HepG2 (cell line): ENCODE data around the gene LIF. TPM values are rescaled to one million over a fixed set of nuclear protein-coding genes. Genes with fewer than 3 reads are reported as not detected.

ENCODE experiments used
- DNMT3B ChIP-seq: conservative IDR thresholded peaks from 2 replicates; pipeline ENCODE4 v1.6.1; 2016; ENCODE audit warnings: missing biosample characterization, control low read depth
- FOXP1 ChIP-seq, 2 experiments: fragments of 450-650 bp in 1 of 2; IDR thresholded peaks; 2 replicates each; pipeline ENCODE4 v1.6.1; 2017 to 2018; ENCODE audit warnings: antibody characterized with exemption in 1 of 2
- HBP1 ChIP-seq: IDR thresholded peaks from 2 replicates; pipeline ENCODE4 v1.6.1; 2016; ENCODE audit warnings: low read depth, control low read depth
- HMGXB3 ChIP-seq: sonication (generic); formaldehyde crosslinking; IDR thresholded peaks from 2 replicates; pipeline ENCODE4 v1.4.0; 2020; ENCODE audit warnings: missing genetic modification reagents, borderline replicate concordance
- HNRNPLL ChIP-seq: fragments of 200-400 bp; formaldehyde crosslinking; IDR thresholded peaks from 2 replicates; pipeline ENCODE4 v1.6.1; 2017; ENCODE audit warnings: mild to moderate bottlenecking, low read depth, low read length; ENCODE audit not compliant: poor library complexity, severe bottlenecking
- RBM39 ChIP-seq: fragments of 200-400 bp; formaldehyde crosslinking; IDR thresholded peaks from one replicate; pipeline ENCODE4 v1.6.1; 2018; ENCODE audit warnings: antibody characterized with exemption, mild to moderate bottlenecking, low read depth, low read length; ENCODE audit not compliant: poor library complexity, severe bottlenecking
- SRY ChIP-seq: sonication (generic); formaldehyde crosslinking; IDR thresholded peaks from 2 replicates; pipeline ENCODE4 v1.8.0; 2022; ENCODE audit warnings: mild to moderate bottlenecking, missing genetic modification reagents
- ZBTB21 ChIP-seq: sonication (generic); formaldehyde crosslinking; IDR thresholded peaks from 2 replicates; pipeline ENCODE4 v1.4.0; 2020; ENCODE audit warnings: missing genetic modification reagents
- ZNF441 ChIP-seq: sonication (generic); formaldehyde crosslinking; IDR thresholded peaks from 2 replicates; pipeline ENCODE4 v1.7.0; 2021; ENCODE audit warnings: missing genetic modification reagents, borderline replicate concordance
- ZNF468 ChIP-seq: sonication (generic); formaldehyde crosslinking; IDR thresholded peaks from 2 replicates; pipeline ENCODE4 v1.8.0; 2022; ENCODE audit warnings: mild to moderate bottlenecking, moderate library complexity, missing genetic modification reagents
- ZNF513 ChIP-seq: sonication (generic); formaldehyde crosslinking; conservative IDR thresholded peaks from 2 replicates; pipeline ENCODE4 v1.5.0; 2020; ENCODE audit warnings: missing genetic modification reagents
- ZNF607 ChIP-seq: sonication (generic); formaldehyde crosslinking; IDR thresholded peaks from 2 replicates; pipeline ENCODE4 v1.5.1; 2020; ENCODE audit warnings: missing genetic modification reagents, mild to moderate bottlenecking, borderline replicate concordance
- polyA plus RNA-seq, 8 experiments: library from polyadenylated mRNA; depleted of rRNA in 3 of 8; stranded (reverse) in 7 of 8; unstranded in 1 of 8; fragments of >200 nt; fragmentation: Illumina TruSeq in 4 of 8; extraction: Trizol in 4 of 8; gene quantifications; 2 replicates each; pipeline versions ENCODE4 v1.2.1 to v1.2.3, GENCODE V29; 2011 to 2016; ENCODE audit warnings: low read depth in 4 of 8, missing spikeins in 1 of 8, mixed read lengths in 1 of 8; ENCODE audit not compliant: insufficient read depth in 1 of 8
- total RNA-seq, 5 experiments: library from RNA; depleted of rRNA; stranded (reverse); fragments of >200 nt; fragmentation: Illumina TruSeq; extraction: Trizol; gene quantifications; 2 replicates each; pipeline ENCODE4 v1.2.3, GENCODE V29; 2016; ENCODE audit warnings: low read depth in 1 of 5
- TF ChIP-seq, protein P1 (sequence below): IDR thresholded peaks from 2 replicates; pipeline ENCODE4 v1.6.1; 2016
- TF ChIP-seq, protein P2 (sequence below): sonication (generic); formaldehyde crosslinking; IDR thresholded peaks from 2 replicates; pipeline ENCODE4 v1.5.1; 2020; ENCODE audit warnings: missing genetic modification reagents, mild to moderate bottlenecking, borderline replicate concordance
- TF ChIP-seq, protein P3 (sequence below): sonication (generic); formaldehyde crosslinking; conservative IDR thresholded peaks from 2 replicates; pipeline ENCODE4 v1.8.0; 2022; ENCODE audit warnings: missing genetic modification reagents

The LIF gene
- total and polyA plus RNA-seq, 2 of the 13 experiments (the other 11 are each of a cell fraction or from before 2014, with no cell fraction given), result 3.6 to 8.5 TPM

- TF ChIP-seq ZNF513 (CRISPR knock-in tag) (no peak), ZNF607 (CRISPR knock-in tag) (0 out of 2 replicates have a peak, but pooled peaks have one; percentile 59), ZBTB21 (CRISPR knock-in tag) (no peak), RBM39 (no peak), FOXP1 (IDR thresholded peaks at IDR 0.05) (no peak), FOXP1 (CRISPR knock-in tag; IDR thresholded peaks at IDR 0.05) (no peak), HBP1 (CRISPR knock-in tag) (no peak), DNMT3B (CRISPR knock-in tag) (peak; percentile 61; the same call in 1 of the 2 replicates), HMGXB3 (CRISPR knock-in tag) (no peak), SRY (CRISPR knock-in tag) (0 out of 2 replicates have a peak, but pooled peaks have one; percentile 78), ZNF441 (peak; percentile 63; the same call in 1 of the 2 replicates), HNRNPLL (no peak), ZNF468 (CRISPR knock-in tag) (no peak)
- TF ChIP-seq, protein P1, sequence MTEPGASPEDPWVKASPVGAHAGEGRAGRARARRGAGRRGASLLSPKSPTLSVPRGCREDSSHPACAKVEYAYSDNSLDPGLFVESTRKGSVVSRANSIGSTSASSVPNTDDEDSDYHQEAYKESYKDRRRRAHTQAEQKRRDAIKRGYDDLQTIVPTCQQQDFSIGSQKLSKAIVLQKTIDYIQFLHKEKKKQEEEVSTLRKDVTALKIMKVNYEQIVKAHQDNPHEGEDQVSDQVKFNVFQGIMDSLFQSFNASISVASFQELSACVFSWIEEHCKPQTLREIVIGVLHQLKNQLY (CRISPR knock-in tag), result peak; percentile 84
- TF ChIP-seq, protein P2, sequence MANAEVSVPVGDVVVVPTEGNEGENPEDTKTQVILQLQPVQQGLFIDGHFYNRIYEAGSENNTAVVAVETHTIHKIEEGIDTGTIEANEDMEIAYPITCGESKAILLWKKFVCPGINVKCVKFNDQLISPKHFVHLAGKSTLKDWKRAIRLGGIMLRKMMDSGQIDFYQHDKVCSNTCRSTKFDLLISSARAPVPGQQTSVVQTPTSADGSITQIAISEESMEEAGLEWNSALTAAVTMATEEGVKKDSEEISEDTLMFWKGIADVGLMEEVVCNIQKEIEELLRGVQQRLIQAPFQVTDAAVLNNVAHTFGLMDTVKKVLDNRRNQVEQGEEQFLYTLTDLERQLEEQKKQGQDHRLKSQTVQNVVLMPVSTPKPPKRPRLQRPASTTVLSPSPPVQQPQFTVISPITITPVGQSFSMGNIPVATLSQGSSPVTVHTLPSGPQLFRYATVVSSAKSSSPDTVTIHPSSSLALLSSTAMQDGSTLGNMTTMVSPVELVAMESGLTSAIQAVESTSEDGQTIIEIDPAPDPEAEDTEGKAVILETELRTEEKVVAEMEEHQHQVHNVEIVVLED, result no peak
- TF ChIP-seq, protein P3, sequence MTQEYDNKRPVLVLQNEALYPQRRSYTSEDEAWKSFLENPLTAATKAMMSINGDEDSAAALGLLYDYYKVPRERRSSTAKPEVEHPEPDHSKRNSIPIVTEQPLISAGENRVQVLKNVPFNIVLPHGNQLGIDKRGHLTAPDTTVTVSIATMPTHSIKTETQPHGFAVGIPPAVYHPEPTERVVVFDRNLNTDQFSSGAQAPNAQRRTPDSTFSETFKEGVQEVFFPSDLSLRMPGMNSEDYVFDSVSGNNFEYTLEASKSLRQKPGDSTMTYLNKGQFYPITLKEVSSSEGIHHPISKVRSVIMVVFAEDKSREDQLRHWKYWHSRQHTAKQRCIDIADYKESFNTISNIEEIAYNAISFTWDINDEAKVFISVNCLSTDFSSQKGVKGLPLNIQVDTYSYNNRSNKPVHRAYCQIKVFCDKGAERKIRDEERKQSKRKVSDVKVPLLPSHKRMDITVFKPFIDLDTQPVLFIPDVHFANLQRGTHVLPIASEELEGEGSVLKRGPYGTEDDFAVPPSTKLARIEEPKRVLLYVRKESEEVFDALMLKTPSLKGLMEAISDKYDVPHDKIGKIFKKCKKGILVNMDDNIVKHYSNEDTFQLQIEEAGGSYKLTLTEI (CRISPR knock-in tag), result no peak
These were observed 37.6 kb downstream of the LIF start (continued) for GRCh38 chr22:30208631-30209603.
